ENCODE measurements around the gene SPAG16. TPM values are rescaled to one million over a fixed set of nuclear protein-coding genes. Genes with fewer than 3 reads are reported as not detected.

Gene SPAG16
- polyA plus RNA-seq, 1 donor: 53.7 TPM

DNA sequence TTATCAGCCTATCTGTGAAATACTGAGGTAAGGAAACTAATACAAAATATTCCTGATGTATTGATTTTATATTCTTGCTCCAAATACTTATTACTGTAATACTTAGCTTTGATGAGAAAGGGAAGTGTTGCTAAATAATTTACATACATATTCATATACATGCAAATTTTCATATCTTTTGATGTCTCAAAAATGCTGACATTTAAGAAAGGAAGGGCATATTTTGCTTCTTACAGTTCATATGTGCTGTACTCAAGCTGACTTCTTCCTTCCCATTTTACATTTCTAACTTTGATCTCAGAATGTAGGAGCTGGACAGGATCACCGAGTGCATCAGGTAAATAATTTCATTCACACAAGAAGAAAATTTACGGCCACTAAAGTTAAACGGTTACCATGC lies 727.4 kb downstream of the SPAG16 start:
- no peak for DNase-seq
- H3K4me1 ChIP-seq (ENCODE audit: control insufficient read depth, insufficient read depth, low read length): no peaks in the 10 kb centered on the region
- no peak overlapping the region for H3K27ac ChIP-seq (ENCODE audit: low read length)
- no peak overlapping the region for H3K4me3 ChIP-seq (ENCODE audit: low read length)
- H3K27me3 ChIP-seq (ENCODE audit: control insufficient read depth, insufficient read depth, low read length): no peaks in the 10 kb centered on the region
- peaks cover 3% of the 10 kb centered on the region for H3K9me3 ChIP-seq (ENCODE audit: control insufficient read depth, low read depth, low read length)
- H3K36me3 ChIP-seq (ENCODE audit: control insufficient read depth, insufficient read depth, low read length): no peaks in the 10 kb centered on the region
- no CpG with 5 or more reads among the region's 3 CpGs for WGBS (ENCODE audit: insufficient coverage, low lambda C conversion rate)

DNA sequence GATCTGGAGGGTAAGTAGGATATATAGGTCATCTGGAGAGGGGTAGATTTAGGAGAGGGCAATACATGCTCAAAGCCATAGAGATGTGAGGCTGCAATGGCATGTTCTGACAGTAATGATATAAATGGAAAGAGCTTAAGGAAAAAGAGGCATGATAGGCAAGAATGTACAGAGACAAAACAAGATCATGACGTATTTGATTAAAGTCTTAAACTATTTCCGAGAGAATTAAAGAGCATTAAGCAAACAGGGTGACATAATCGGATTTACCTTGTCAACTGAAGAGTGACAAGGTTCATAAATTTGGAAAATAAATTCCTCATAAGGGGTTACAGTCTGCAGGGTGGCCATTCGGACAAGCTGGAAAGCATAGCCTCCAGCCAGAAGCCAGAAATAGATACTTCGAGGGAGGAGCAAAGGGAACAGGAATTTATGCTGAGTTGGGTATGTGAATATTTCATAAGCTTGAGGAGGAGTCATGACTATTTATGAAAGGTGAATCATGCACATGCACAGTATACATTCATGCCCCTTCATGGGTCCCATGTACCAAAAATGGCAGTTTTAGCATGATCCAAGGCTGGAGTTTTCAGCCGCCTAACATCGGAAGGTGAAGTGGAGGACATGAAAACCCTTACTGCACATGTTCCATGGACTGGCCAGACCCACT lies 730.4 kb downstream of the SPAG16 start:
- WGBS (ENCODE audit: insufficient coverage, low lambda C conversion rate): 96% methylated on average over 5 of the region's 7 CpGs
- Histone ChIP-seq H3K27me3 (ENCODE audit: control insufficient read depth, insufficient read depth, low read length) (no peaks in the 10 kb centered on the region), H3K4me1 (ENCODE audit: control insufficient read depth, insufficient read depth, low read length) (no peaks in the 10 kb centered on the region), H3K9me3 (ENCODE audit: control insufficient read depth, low read depth, low read length) (no peaks in the 10 kb centered on the region), H3K27ac (ENCODE audit: low read length) (no peak overlapping the region), H3K36me3 (ENCODE audit: control insufficient read depth, insufficient read depth, low read length) (no peaks in the 10 kb centered on the region), H3K4me3 (ENCODE audit: low read length) (no peak overlapping the region)
- DNase-seq: no peak

DNA sequence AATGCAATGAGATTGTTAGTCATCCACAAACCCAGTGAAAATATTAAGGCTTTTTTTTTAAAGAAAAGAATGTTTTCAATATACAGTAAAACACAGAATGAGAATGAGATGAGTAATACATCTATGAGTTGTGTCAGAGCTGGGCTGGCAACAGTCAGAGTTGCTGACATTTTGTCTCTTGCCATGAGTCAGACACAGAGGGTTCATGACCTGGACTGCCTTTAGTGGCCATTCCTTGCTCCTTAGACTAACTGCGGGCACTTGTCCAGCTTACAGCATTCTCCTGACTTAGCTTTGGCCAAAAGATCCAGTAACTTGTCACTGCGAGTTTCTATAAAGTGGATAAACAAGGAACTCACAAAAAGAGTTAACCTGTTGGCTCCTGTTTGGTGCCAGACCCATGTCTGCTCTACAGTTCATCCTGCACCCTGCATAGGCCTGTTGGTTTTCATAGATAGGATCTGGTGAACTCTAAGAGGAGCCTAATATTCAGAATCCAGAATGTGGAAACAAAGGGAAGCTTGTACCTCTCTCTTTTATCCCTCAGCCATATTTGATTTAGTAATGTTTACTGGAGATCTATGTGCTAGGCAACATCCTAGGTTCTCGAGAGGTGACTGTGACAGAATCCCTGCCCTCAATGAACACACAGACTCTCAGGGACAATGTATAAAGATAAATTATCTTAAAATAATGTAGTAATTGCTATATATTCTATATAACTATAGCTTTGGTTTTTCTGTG lies 735.1 kb downstream of the SPAG16 start:
- Histone ChIP-seq H3K27ac (ENCODE audit: low read length) (no peak overlapping the region), H3K27me3 (ENCODE audit: control insufficient read depth, insufficient read depth, low read length) (no peaks in the 10 kb centered on the region), H3K36me3 (ENCODE audit: control insufficient read depth, insufficient read depth, low read length) (no peaks in the 10 kb centered on the region), H3K4me1 (ENCODE audit: control insufficient read depth, insufficient read depth, low read length) (no peaks in the 10 kb centered on the region), H3K9me3 (ENCODE audit: control insufficient read depth, low read depth, low read length) (no peaks in the 10 kb centered on the region), H3K4me3 (ENCODE audit: low read length) (no peak overlapping the region)
- WGBS (ENCODE audit: insufficient coverage, low lambda C conversion rate): no CpG with 5 or more reads among the region's 3 CpGs
- no peak for DNase-seq

DNA sequence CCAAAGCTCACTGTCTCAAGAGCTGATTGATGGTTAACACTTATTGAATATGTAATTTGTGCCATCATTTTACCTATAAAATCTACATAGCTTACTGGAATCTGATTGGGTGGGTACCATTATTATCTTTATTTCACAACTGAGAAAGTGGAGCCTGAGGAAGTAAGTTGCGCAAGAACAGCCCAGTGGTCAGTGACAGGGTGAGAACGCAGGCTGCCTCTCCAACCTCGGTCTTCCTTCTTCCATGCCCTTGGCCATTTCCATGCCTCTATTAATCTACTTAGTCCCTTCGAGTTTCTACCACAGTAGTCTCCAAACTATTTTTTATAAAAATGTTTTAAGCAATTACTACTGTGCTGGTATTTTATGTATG lies 735.7 kb downstream of the SPAG16 start:
- WGBS (ENCODE audit: insufficient coverage, low lambda C conversion rate): 43% methylated on average over 1 of the region's 4 CpGs

DNA sequence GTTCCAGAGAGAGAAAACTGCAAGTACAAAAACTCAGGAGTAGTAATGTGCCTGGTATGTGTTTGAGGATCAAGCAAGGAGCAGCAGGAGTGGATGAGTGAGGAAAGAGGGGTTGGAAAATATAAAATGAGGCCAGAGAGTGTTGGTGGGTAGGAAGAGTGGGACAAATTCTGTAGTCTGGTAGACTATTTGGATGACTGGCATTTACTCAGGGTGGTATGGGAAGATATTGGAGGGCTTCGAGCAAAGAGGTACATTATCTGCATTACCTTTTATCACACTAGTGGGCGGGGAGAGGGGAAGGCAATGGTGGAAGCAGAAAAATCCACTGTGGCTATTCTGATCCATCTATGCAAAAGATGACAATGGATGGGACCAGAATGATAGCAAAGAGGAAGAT lies 744.9 kb downstream of the SPAG16 start:
- 60% methylated on average over 1 of the region's 2 CpGs for WGBS (ENCODE audit: insufficient coverage, low lambda C conversion rate)
- no peak for DNase-seq

More for the DNA sequence above, 735.7 kb downstream of the SPAG16 start:
- Histone ChIP-seq H3K27ac (ENCODE audit: low read length) (no peak overlapping the region), H3K27me3 (ENCODE audit: control insufficient read depth, insufficient read depth, low read length) (no peaks in the 10 kb centered on the region), H3K9me3 (ENCODE audit: control insufficient read depth, low read depth, low read length) (no peaks in the 10 kb centered on the region), H3K36me3 (ENCODE audit: control insufficient read depth, insufficient read depth, low read length) (no peaks in the 10 kb centered on the region), H3K4me1 (ENCODE audit: control insufficient read depth, insufficient read depth, low read length) (no peaks in the 10 kb centered on the region), H3K4me3 (ENCODE audit: low read length) (no peak overlapping the region)
- no peak for DNase-seq

DNA sequence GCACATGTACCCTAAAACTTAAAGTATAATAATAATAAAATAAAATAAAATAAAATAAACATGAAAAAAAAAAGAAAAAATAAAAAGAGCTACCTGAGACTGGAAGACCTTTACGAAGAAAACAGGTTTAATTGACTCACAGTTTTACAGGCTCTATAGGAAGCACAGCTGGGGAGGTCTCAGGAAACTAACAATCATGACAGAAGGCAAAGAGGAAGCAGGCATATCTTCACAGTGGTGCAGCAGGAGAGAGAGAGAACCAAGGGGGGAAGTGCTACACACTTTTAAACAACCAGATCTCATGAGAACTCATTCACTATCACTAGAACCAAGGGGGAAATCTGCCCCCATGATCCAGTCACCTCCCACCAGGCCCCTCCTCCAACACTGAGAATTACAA lies 747.3 kb downstream of the SPAG16 start:
- no peaks in the 10 kb centered on the region for H3K4me1 ChIP-seq (ENCODE audit: control insufficient read depth, insufficient read depth, low read length)
- DNase-seq: no peak
- WGBS (ENCODE audit: insufficient coverage, low lambda C conversion rate): 67% methylated on average over 1 of the region's 1 CpG
- no peaks in the 10 kb centered on the region for H3K27me3 ChIP-seq (ENCODE audit: control insufficient read depth, insufficient read depth, low read length)
- H3K27ac ChIP-seq (ENCODE audit: low read length): no peak overlapping the region
- peaks cover 9% of the 10 kb centered on the region for H3K9me3 ChIP-seq (ENCODE audit: control insufficient read depth, low read depth, low read length)
- H3K4me3 ChIP-seq (ENCODE audit: low read length): no peak overlapping the region
- no peaks in the 10 kb centered on the region for H3K36me3 ChIP-seq (ENCODE audit: control insufficient read depth, insufficient read depth, low read length)

More for the DNA sequence above, 744.9 kb downstream of the SPAG16 start:
- Histone ChIP-seq H3K9me3 (ENCODE audit: control insufficient read depth, low read depth, low read length) (no peaks in the 10 kb centered on the region), H3K27me3 (ENCODE audit: control insufficient read depth, insufficient read depth, low read length) (no peaks in the 10 kb centered on the region), H3K27ac (ENCODE audit: low read length) (no peak overlapping the region), H3K36me3 (ENCODE audit: control insufficient read depth, insufficient read depth, low read length) (no peaks in the 10 kb centered on the region), H3K4me1 (ENCODE audit: control insufficient read depth, insufficient read depth, low read length) (no peaks in the 10 kb centered on the region), H3K4me3 (ENCODE audit: low read length) (no peak overlapping the region)

DNA sequence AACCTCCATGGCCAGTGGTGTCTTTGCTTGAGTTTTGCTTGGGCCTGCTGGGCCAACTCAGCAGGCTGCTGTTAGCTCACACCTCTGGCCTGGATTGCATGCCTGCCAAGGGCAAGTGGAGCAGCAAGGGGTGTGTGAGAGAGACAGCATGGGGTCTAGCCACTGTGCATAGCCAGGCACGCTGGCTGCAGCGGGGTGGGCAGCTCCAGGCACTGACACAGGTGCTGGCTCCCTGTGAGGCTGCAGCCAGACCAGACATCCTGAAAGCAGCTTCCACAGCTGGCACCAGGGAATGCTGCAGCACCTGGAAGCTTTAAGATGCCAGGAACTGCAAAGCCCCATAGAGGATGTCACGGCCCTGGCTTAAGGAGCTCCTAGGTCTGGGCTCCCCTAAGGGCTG lies 750.2 kb downstream of the SPAG16 start:
- Histone ChIP-seq H3K27ac (ENCODE audit: low read length) (no peak overlapping the region), H3K27me3 (ENCODE audit: control insufficient read depth, insufficient read depth, low read length) (no peaks in the 10 kb centered on the region), H3K9me3 (ENCODE audit: control insufficient read depth, low read depth, low read length) (peaks cover 9% of the 10 kb centered on the region), H3K4me1 (ENCODE audit: control insufficient read depth, insufficient read depth, low read length) (no peaks in the 10 kb centered on the region), H3K4me3 (ENCODE audit: low read length) (no peak overlapping the region), H3K36me3 (ENCODE audit: control insufficient read depth, insufficient read depth, low read length) (no peaks in the 10 kb centered on the region)
- DNase-seq: no peak
- WGBS (ENCODE audit: insufficient coverage, low lambda C conversion rate): no CpG with 5 or more reads among the region's 3 CpGs

DNA sequence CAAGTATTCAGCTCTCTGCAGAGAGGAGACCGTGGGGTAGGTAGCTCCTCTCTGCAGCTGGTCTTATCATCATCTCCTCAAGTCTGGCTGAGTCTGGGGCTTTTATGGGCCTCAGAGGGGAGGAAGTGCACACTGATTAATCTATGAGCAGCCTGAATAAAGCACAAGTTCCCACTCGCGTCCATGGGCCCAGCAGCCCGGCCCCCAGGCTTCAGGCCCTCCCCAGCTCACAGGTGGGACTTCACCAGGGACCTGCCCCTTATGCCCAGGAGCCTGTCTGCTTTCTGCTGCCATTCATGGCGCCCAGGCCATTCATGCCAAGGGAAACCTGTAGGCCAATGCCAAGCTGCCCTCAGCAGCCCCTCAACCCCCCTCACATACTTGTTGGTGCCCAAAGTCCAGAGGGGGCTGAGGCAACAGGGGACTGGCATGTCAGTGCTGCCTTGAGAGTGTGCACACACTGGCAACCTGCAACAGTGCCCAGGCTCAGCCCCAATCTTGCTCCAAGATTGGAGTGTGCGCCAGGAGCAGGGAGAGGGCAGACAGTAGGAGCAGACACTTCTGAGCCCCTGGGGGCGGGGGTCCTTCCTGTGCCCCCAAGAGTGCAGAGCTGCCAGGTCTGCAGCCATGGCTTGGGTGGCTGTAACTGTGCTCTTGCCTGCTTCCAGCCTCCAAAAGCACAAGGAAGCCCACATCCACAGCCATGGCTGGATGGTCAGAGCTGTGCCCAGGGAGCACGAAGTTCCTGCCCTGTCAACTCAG lies 751.0 kb downstream of the SPAG16 start:
- WGBS (ENCODE audit: insufficient coverage, low lambda C conversion rate): no CpG with 5 or more reads among the region's 8 CpGs
- H3K27ac ChIP-seq (ENCODE audit: low read length): no peak overlapping the region
- DNase-seq: no peak
- no peaks in the 10 kb centered on the region for H3K4me1 ChIP-seq (ENCODE audit: control insufficient read depth, insufficient read depth, low read length)
- no peaks in the 10 kb centered on the region for H3K36me3 ChIP-seq (ENCODE audit: control insufficient read depth, insufficient read depth, low read length)
- H3K4me3 ChIP-seq (ENCODE audit: low read length): no peak overlapping the region
- H3K9me3 ChIP-seq (ENCODE audit: control insufficient read depth, low read depth, low read length): peaks cover 9% of the 10 kb centered on the region
- H3K27me3 ChIP-seq (ENCODE audit: control insufficient read depth, insufficient read depth, low read length): no peaks in the 10 kb centered on the region

DNA sequence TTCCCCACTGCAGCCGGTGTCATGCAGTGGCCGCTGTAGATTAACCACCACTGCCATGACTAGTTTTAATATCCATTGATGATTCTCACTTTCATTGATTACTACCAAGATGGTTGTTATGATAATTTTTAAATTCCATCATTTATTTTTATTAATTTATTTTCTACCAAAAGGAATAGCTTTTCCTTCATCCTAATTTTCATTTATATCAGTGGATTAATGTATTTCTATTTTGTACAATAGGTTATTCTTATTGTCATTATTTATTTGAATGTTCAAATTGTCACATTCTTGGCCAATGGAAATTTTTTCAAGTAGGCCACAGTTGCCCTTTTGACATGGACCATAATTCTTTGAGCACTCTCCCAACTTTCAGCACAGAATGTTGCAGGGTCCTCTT lies 751.7 kb downstream of the SPAG16 start:
- H3K4me3 ChIP-seq (ENCODE audit: low read length): no peak overlapping the region
- no peak overlapping the region for H3K27ac ChIP-seq (ENCODE audit: low read length)
- H3K27me3 ChIP-seq (ENCODE audit: control insufficient read depth, insufficient read depth, low read length): no peaks in the 10 kb centered on the region
- no peaks in the 10 kb centered on the region for H3K36me3 ChIP-seq (ENCODE audit: control insufficient read depth, insufficient read depth, low read length)
- no peaks in the 10 kb centered on the region for H3K4me1 ChIP-seq (ENCODE audit: control insufficient read depth, insufficient read depth, low read length)
- peaks cover 9% of the 10 kb centered on the region for H3K9me3 ChIP-seq (ENCODE audit: control insufficient read depth, low read depth, low read length)
- WGBS (ENCODE audit: insufficient coverage, low lambda C conversion rate): no CpG with 5 or more reads among the region's 2 CpGs
- no peak for DNase-seq

DNA sequence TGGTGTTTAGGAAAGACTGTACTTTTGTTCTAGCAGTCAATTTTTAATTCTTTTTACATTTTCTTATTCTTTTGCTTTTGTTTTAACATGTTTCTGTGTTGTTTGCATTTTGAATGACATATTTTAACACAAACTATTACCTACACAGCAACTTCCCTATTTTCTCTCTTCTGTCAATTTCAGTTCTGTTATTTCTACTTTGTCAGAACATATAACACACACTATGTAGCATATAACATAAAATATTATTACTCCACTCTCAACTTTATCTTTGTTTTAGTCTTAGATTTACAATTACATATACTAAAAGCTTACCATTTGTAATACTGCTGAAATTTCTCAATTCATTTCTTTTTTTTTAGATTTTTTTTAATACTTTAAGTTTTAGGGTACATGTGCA lies 753.9 kb downstream of the SPAG16 start:
- no peak for DNase-seq
- Histone ChIP-seq H3K4me1 (ENCODE audit: control insufficient read depth, insufficient read depth, low read length) (no peaks in the 10 kb centered on the region), H3K4me3 (ENCODE audit: low read length) (no peak overlapping the region)

More for the DNA sequence above, 753.9 kb downstream of the SPAG16 start:
- Histone ChIP-seq H3K36me3 (ENCODE audit: control insufficient read depth, insufficient read depth, low read length) (no peaks in the 10 kb centered on the region), H3K27ac (ENCODE audit: low read length) (no peak overlapping the region), H3K27me3 (ENCODE audit: control insufficient read depth, insufficient read depth, low read length) (no peaks in the 10 kb centered on the region), H3K9me3 (ENCODE audit: control insufficient read depth, low read depth, low read length) (peaks cover 9% of the 10 kb centered on the region)

All from large intestine (tissue), 3 donors.